IMR-90 (cell line): ENCODE measurements around the gene PDK1. TPM values are rescaled to one million over a fixed set of nuclear protein-coding genes. Genes with fewer than 3 reads are reported as not detected.

Source experiments
- ATAC-seq: fragments of 200-7000 bp; cut with Tn5 transposase; 2 replicates; pipeline ENCODE4 v1.9.1; 2020; ENCODE audit warnings: low read depth, mild to moderate bottlenecking, moderate library complexity
- BruUV-seq: library from RNA; stranded (reverse); fragments of 400-500 nt; replicated peaks from 2 replicates; lab custom pipeline; 2021; lab: Mats Ljungman, UMichigan
- CTCF ChIA-PET: fragments of 300-600 bp; formaldehyde crosslinking; extraction: SDS; loops from one replicate; lab custom pipeline; 2021; ENCODE audit warnings: antibody characterized with exemption; lab: Yijun Ruan, JAX
- POLR2A ChIA-PET: fragments of 300-600 bp; sonication (Branson Sonifier 250); formaldehyde crosslinking; loops from one replicate; lab custom pipeline; 2022; ENCODE audit warnings: antibody characterized with exemption; ENCODE audit not compliant: unreplicated experiment; lab: Charles Lee
- DNase-seq: peaks from one replicate; pipeline ENCODE4 v3.0.0; 2013
- H2AFZ ChIP-seq: replicated peaks from 2 replicates; pipeline ENCODE3; 2013; ENCODE audit warnings: low read length, mild to moderate bottlenecking; ENCODE audit not compliant: poor library complexity
- H2AK5ac ChIP-seq: 2 replicates; pipeline ENCODE4 v1.6.1; 2013; ENCODE audit warnings: low read depth, low read length, inconsistent platforms
- H2AK9ac ChIP-seq: replicated peaks from 2 replicates; pipeline ENCODE3; 2013; ENCODE audit warnings: mild to moderate bottlenecking, low read depth, low read length, moderate library complexity; ENCODE audit not compliant: poor library complexity
- H2BK120ac ChIP-seq: 2 replicates; pipeline ENCODE4 v1.6.1; 2013; ENCODE audit warnings: low read depth, low read length, inconsistent platforms
- H2BK15ac ChIP-seq: 3 replicates; pipeline ENCODE4 v1.6.1; 2013; ENCODE audit warnings: low read depth, low read length, inconsistent platforms
- H2BK20ac ChIP-seq: 2 replicates; pipeline ENCODE4 v1.6.1; 2013; ENCODE audit warnings: low read depth, mild to moderate bottlenecking, inconsistent platforms, low read length, moderate library complexity
- H2BK5ac ChIP-seq: 2 replicates; pipeline ENCODE4 v1.6.1; 2013; ENCODE audit warnings: mild to moderate bottlenecking, low read depth, low read length, inconsistent platforms; ENCODE audit not compliant: poor library complexity, severe bottlenecking
- H3K14ac ChIP-seq: replicated peaks from 2 replicates; pipeline ENCODE4 v1.6.1; 2013; ENCODE audit warnings: low read depth, low read length, inconsistent platforms
- H3K18ac ChIP-seq: 2 replicates; pipeline ENCODE4 v1.6.1; 2013; ENCODE audit warnings: low read depth, low read length, control low read depth
- H3K23ac ChIP-seq: 2 replicates; pipeline ENCODE4 v1.6.1; 2013; ENCODE audit warnings: low read depth, low read length, inconsistent platforms
- H3K27ac ChIP-seq: 2 replicates; pipeline ENCODE4 v1.5.1; 2013; ENCODE audit warnings: mild to moderate bottlenecking, control low read depth, low read length; ENCODE audit not compliant: insufficient read depth
- H3K27me3 ChIP-seq: 2 replicates; pipeline ENCODE4 v1.6.1; 2013; ENCODE audit warnings: low read length; ENCODE audit not compliant: control insufficient read depth, insufficient read depth
- H3K36me3 ChIP-seq: 2 replicates; pipeline ENCODE4 v1.6.1; 2013; ENCODE audit warnings: low read length, mixed read lengths; ENCODE audit not compliant: control insufficient read depth, insufficient read depth
- H3K4ac ChIP-seq: 2 replicates; pipeline ENCODE4 v1.6.1; 2013; ENCODE audit warnings: low read depth, low read length, inconsistent platforms
- H3K4me1 ChIP-seq: 2 replicates; pipeline ENCODE4 v1.6.1; 2013; ENCODE audit warnings: low read length, mixed read lengths; ENCODE audit not compliant: control insufficient read depth, insufficient read depth
- H3K4me2 ChIP-seq: 2 replicates; pipeline ENCODE4 v1.6.1; 2013; ENCODE audit warnings: low read depth, mild to moderate bottlenecking, control low read depth, low read length, moderate library complexity
- H3K4me3 ChIP-seq: 2 replicates; pipeline ENCODE4 v1.5.1; 2013; ENCODE audit warnings: low read depth, mild to moderate bottlenecking, control low read depth, low read length, moderate library complexity; ENCODE audit not compliant: insufficient read depth
- H3K56ac ChIP-seq: 2 replicates; pipeline ENCODE4 v1.6.1; 2013; ENCODE audit warnings: low read length, inconsistent platforms; ENCODE audit not compliant: insufficient read depth; ENCODE audit errors: extremely low read depth
- H3K79me1 ChIP-seq, 2 experiments: 2 replicates each; pipeline ENCODE4 v1.6.1; 2013; ENCODE audit warnings: low read length in 2 of 2, inconsistent platforms in 1 of 2, low read depth in 1 of 2
- H3K9ac ChIP-seq: 2 replicates; pipeline ENCODE4 v1.6.1; 2013; ENCODE audit warnings: low read depth, low read length, control low read depth
- H3K9me1 ChIP-seq: 2 replicates; pipeline ENCODE4 v1.6.1; 2013; ENCODE audit warnings: low read length, inconsistent platforms; ENCODE audit not compliant: insufficient read depth
- H3K9me3 ChIP-seq: 2 replicates; pipeline ENCODE4 v1.6.1; 2013; ENCODE audit warnings: low read length; ENCODE audit not compliant: control insufficient read depth, insufficient read depth
- H4K20me1 ChIP-seq: 2 replicates; pipeline ENCODE4 v1.6.1; 2013; ENCODE audit warnings: low read length, inconsistent platforms; ENCODE audit not compliant: insufficient read depth
- H4K5ac ChIP-seq: 2 replicates; pipeline ENCODE4 v1.6.1; 2013; ENCODE audit warnings: mild to moderate bottlenecking, low read depth, low read length, control low read depth
- H4K8ac ChIP-seq, 2 experiments: 2 replicates each; pipeline ENCODE4 v1.6.1; 2013; ENCODE audit warnings: low read depth in 2 of 2, low read length in 2 of 2, control low read depth in 1 of 2, inconsistent platforms in 1 of 2
- H4K91ac ChIP-seq: 2 replicates; pipeline ENCODE4 v1.6.1; 2013; ENCODE audit warnings: low read depth, low read length, inconsistent platforms; ENCODE audit not compliant: insufficient read depth
- CHD1 ChIP-seq: IDR thresholded peaks from 2 replicates; pipeline ENCODE4 v1.6.1; 2012; ENCODE audit warnings: low read depth, low read length, improper control_type of control experiment
- ELK1 ChIP-seq: fragments of 150-350 bp; IDR thresholded peaks from 2 replicates; pipeline ENCODE4 v1.6.1; 2016; ENCODE audit warnings: low read depth, mild to moderate bottlenecking, low read length, moderate library complexity, borderline replicate concordance
- FOS ChIP-seq: fragments of 150-350 bp; IDR thresholded peaks from 2 replicates; pipeline ENCODE4 v1.6.1; 2016; ENCODE audit warnings: low read depth, low read length
- MAFK ChIP-seq: IDR thresholded peaks from 2 replicates; pipeline ENCODE4 v1.6.1; 2012; ENCODE audit warnings: low read depth, low read length, improper control_type of control experiment
- MAZ ChIP-seq: IDR thresholded peaks from 2 replicates; pipeline ENCODE4 v1.6.1; 2012; ENCODE audit warnings: low read depth, mild to moderate bottlenecking, low read length, improper control_type of control experiment, moderate library complexity, borderline replicate concordance
- MXI1 ChIP-seq: IDR thresholded peaks from 2 replicates; pipeline ENCODE4 v1.6.1; 2012; ENCODE audit warnings: low read depth, mild to moderate bottlenecking, low read length, moderate library complexity, borderline replicate concordance
- POLR2A ChIP-seq: IDR thresholded peaks from 2 replicates; pipeline ENCODE4 v1.6.1; 2012; ENCODE audit warnings: mild to moderate bottlenecking, low read depth, low read length
- RAD21 ChIP-seq: IDR thresholded peaks from 2 replicates; pipeline ENCODE4 v1.6.1; 2012; ENCODE audit warnings: low read length, improper control_type of control experiment
- RCOR1 ChIP-seq: IDR thresholded peaks from 2 replicates; pipeline ENCODE4 v1.6.1; 2012; ENCODE audit warnings: mild to moderate bottlenecking, low read length, improper control_type of control experiment; ENCODE audit not compliant: insufficient replicate concordance
- SMC3 ChIP-seq: fragments of 150-350 bp; IDR thresholded peaks from 2 replicates; pipeline ENCODE4 v1.6.1; 2016; ENCODE audit warnings: low read depth, mild to moderate bottlenecking, antibody characterized with exemption, low read length, moderate library complexity
- WGBS, 2 experiments: methylation state at CpG; one replicate each; pipeline versions ENCODE4 v1.1.5 to v1.1.7; 2013; ENCODE audit warnings: missing lambda C conversion rate in 2 of 2; ENCODE audit not compliant: insufficient read length in 1 of 2; ENCODE audit errors: extremely low coverage in 2 of 2; 5-methylcytosine and 5-hydroxymethylcytosine counted together
- dilution Hi-C: fragments of 300-500 bp; cut with HindIII; formaldehyde crosslinking; loops from one replicate; pipeline ENCODE4 v1.14.3; 2018; ENCODE audit warnings: low sequenced_read_pairs; ENCODE audit not compliant: unreplicated experiment
- in situ Hi-C: fragments of 300-500 bp; cut with MboI; formaldehyde crosslinking; loops from 3 replicates; pipeline ENCODE4 v1.14.3; 2019; ENCODE audit warnings: low sequenced_read_pairs, inconsistent platforms, mixed read lengths
- intact Hi-C: fragments of 100-400 bp; cut with micrococcal nuclease; formaldehyde crosslinking; loops from 2 replicates; pipeline ENCODE4 v1.10.0; 2022
- polyA plus RNA-seq, 3 experiments: library from polyadenylated mRNA; depleted of rRNA; stranded (reverse); fragments of >200 nt; gene quantifications; 2 replicates each; pipeline ENCODE4 v1.2.3, GENCODE V29; 2012; ENCODE audit warnings: low replicate concordance in 1 of 3
- total RNA-seq: library from RNA; depleted of rRNA; stranded (reverse); fragments of >200 nt; gene quantifications from 2 replicates; pipeline ENCODE4 v1.2.3, GENCODE V29; 2012

PDK1 gene
- total and polyA plus RNA-seq, 2 of the 4 experiments (the other 2 are of a cell fraction): 38.1 to 85.9 TPM

GRCh38 chr2:172560721-172561120, 4.8 kb downstream of the PDK1 start:
- H2AK9ac ChIP-seq: no peak overlapping the region
- no peak overlapping the region for H3K18ac ChIP-seq
- no peaks in the 10 kb centered on the region for H3K27me3 ChIP-seq
- H4K91ac ChIP-seq: no peak overlapping the region
- dilution Hi-C loops (no loop called here), intact Hi-C loops (no loop called here), in situ Hi-C loops (no loop called here)
- H3K9ac ChIP-seq: no peak overlapping the region
- peaks cover 15 to 56% of the 10 kb centered on the region in 2 experiments for H3K79me1 ChIP-seq
- H3K14ac ChIP-seq: no peak overlapping the region
- H3K4me3 ChIP-seq: no peak overlapping the region
- POLR2A ChIA-PET: no interaction called here
- no peak for TF ChIP-seq CHD1
- no peak for TF ChIP-seq RAD21
- no peak for TF ChIP-seq FOS
- TF ChIP-seq MAZ: no peak
- no peak for TF ChIP-seq SMC3
- no peak for TF ChIP-seq MXI1
- TF ChIP-seq POLR2A: no peak
- no peak for TF ChIP-seq MAFK
- TF ChIP-seq RCOR1: no peak
- no peak for TF ChIP-seq ELK1
- H2BK15ac ChIP-seq: no peak overlapping the region
- DNase-seq (peak; percentile 59), ATAC-seq (no peak)
- H4K20me1 ChIP-seq: peaks cover 42% of the 10 kb centered on the region; the same call in 1 of the 2 replicates
- H2BK20ac ChIP-seq: no peak overlapping the region
- CTCF ChIA-PET: no interaction called here
- H2BK120ac ChIP-seq: no peak overlapping the region
- no peak overlapping the region for H3K56ac ChIP-seq
- H3K4ac ChIP-seq: no peak overlapping the region
- no peaks in the 10 kb centered on the region for H3K9me3 ChIP-seq
- peaks cover 14% of the 10 kb centered on the region for H3K36me3 ChIP-seq
- no peak overlapping the region for H3K27ac ChIP-seq
- H2BK5ac ChIP-seq: peak overlapping the region; percentile 0
- H3K4me1 ChIP-seq: peaks cover 10% of the 10 kb centered on the region
- no peak overlapping the region for H2AFZ ChIP-seq
- no TSS peak for BruUV-seq
- H4K5ac ChIP-seq: no peak overlapping the region
- H3K4me2 ChIP-seq: peak overlapping the region; percentile 1; the same call in 1 of the 2 replicates
- H3K9me1 ChIP-seq: peaks cover 15% of the 10 kb centered on the region
- H4K8ac ChIP-seq: no peak overlapping the region
- no peak overlapping the region for H2AK5ac ChIP-seq
- WGBS, 2 experiments: no CpG with 5 or more reads among the region's 2 CpGs
- no peak overlapping the region for H3K23ac ChIP-seq
